Measurements from ENCODE around the gene GTF2I. TPM values are rescaled to one million over a fixed set of nuclear protein-coding genes. Genes with fewer than 3 reads are reported as not detected.
A peak's percentile ranks its signal among the peaks of the same experiment; 100 is the strongest.
"Not testable (repeated sequence)": the region's sequence is repeated elsewhere in the genome, so short reads cannot be mapped to it uniquely, and the experiment has no call there.

The GTF2I gene
- total and polyA plus RNA-seq, 12 donors: 19.0 to 393 (median 189) TPM

DNA sequence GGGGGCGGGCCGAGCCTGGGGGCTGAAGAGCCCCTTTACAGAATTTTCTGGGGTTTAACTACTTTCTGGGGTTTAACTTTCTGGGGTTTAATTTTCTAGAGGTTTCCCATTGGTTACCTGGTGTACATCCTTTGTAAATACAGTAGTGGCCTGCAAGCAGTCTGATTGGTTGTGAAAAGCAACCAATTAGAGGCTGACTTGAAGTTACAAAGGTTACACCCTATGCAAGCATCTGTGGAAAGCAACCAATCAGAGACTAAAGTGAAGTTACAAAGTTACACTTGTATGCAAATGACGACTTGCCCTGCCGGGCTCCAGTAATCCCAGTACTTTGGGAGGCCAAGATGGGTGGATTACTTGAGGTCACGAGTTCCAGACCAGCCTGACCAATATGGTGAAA lies 27.4 kb downstream of the GTF2I start:
- intact Hi-C loops (cut with DNase I): loop anchor here in 1 of 2 donors (5.0 kb wide), 1 partner anchor 37 kb away; no protein-coding TSS in a partner anchor
- H3K4me3 ChIP-seq: no peak overlapping the region
- DNase-seq: peak in 1 of 7 donors; percentile 31
- no peak for TF ChIP-seq POLR2A (IDR thresholded peaks at IDR 0.05)
- TF ChIP-seq CTCF (IDR thresholded peaks at IDR 0.05): no peak
- no peaks in the 10 kb centered on the region for H3K9me3 ChIP-seq (replicated peaks in 1 of 3)
- WGBS, 4 donors: 85 to 97% (median 94%) methylated on average over 5 of the region's 5 CpGs
- peaks cover 0 to 17% of the 10 kb centered on the region in 2 donors for H3K4me1 ChIP-seq (replicated peaks in 1 of 2)
- H3K36me3 ChIP-seq (replicated peaks in 1 of 2): peaks cover 0 to 7% of the 10 kb centered on the region in 2 donors
- H3K27me3 ChIP-seq: no peaks in the 10 kb centered on the region
- no peak overlapping the region for H3K27ac ChIP-seq

- Histone ChIP-seq H3K36me3 (replicated peaks in 1 of 2) (peaks cover 0 to 58% of the 10 kb centered on the region in 2 donors), H3K27ac (no peak overlapping the region), H3K9me3 (replicated peaks in 1 of 3) (no peaks in the 10 kb centered on the region), H3K4me1 (replicated peaks in 1 of 2) (peaks cover 0 to 10% of the 10 kb centered on the region in 2 donors), H3K27me3 (no peaks in the 10 kb centered on the region), H3K4me3 (no peak overlapping the region)
- TF ChIP-seq POLR2A (IDR thresholded peaks at IDR 0.05) (no peak), CTCF (IDR thresholded peaks at IDR 0.05) (no peak)
- WGBS, 4 donors: 78 to 94% (median 84%) methylated on average over 3 of the region's 3 CpGs
- peak in 1 of 7 donors; percentile 41 for DNase-seq
- intact Hi-C loops (cut with DNase I): no loop called here
Measured at GRCh38 chr7:74690474-74690873, 33.0 kb downstream of the GTF2I start.

GRCh38 chr7:74704419-74704818 lies 46.9 kb downstream of the GTF2I start:
- not testable (repeated sequence) for DNase-seq; H3K4me1 ChIP-seq (replicated peaks in 1 of 2); H3K27ac ChIP-seq; H3K9me3 ChIP-seq (replicated peaks in 1 of 3); H3K27me3 ChIP-seq; H3K4me3 ChIP-seq
- peaks cover 0 to 97% of the 10 kb centered on the region in 2 donors for H3K36me3 ChIP-seq (replicated peaks in 1 of 2)
- intact Hi-C loops (cut with DNase I): loop anchor here in 1 of 2 donors (10.0 kb wide), 1 partner anchor 280 kb away; no protein-coding TSS in a partner anchor
- WGBS, 4 donors: 97 to 100% (median 99%) methylated on average over 5 to 6 of the region's 6 CpGs

- Histone ChIP-seq H3K9me3 (replicated peaks in 1 of 3) (no peaks in the 10 kb centered on the region), H3K27me3 (no peaks in the 10 kb centered on the region), H3K4me3 (no peak overlapping the region), H3K4me1 (replicated peaks in 1 of 2) (no peaks in the 10 kb centered on the region), H3K27ac (no peak overlapping the region), H3K36me3 (replicated peaks in 1 of 2) (peaks cover 0 to 93% of the 10 kb centered on the region in 2 donors)
- WGBS, 4 donors: 80 to 87% (median 84%) methylated on average over 12 of the region's 12 CpGs
- intact Hi-C loops (cut with DNase I): loop anchor here in 1 of 2 donors (10.0 kb wide), 1 partner anchor 282 kb away; no protein-coding TSS in a partner anchor
- no peak for DNase-seq
- TF ChIP-seq POLR2A (IDR thresholded peaks at IDR 0.05) (no peak), CTCF (IDR thresholded peaks at IDR 0.05) (no peak)
Measured at GRCh38 chr7:74707238-74707637, 49.7 kb downstream of the GTF2I start.

All from adrenal gland (tissue), 12 donors.